Measurements from ENCODE around the gene SUPT4H1. TPM values are rescaled to one million over a fixed set of nuclear protein-coding genes. Genes with fewer than 3 reads are reported as not detected.
A peak's percentile ranks its signal among the peaks of the same experiment; 100 is the strongest.
"Not testable (repeated sequence)": the region's sequence is repeated elsewhere in the genome, so short reads cannot be mapped to it uniquely, and the experiment has no call there.

SUPT4H1 gene
- 10 to 100 TPM; 68.9 to 98.0 (median 82.9) TPM for polyA plus RNA-seq (ENCODE audit: insufficient read length in 10 of 10)
- long read RNA-seq, donor 1, transcript SUPT4H1-201 (5 exons, 1,489 nt) = major isoform, 34 of 46 reads
- long read RNA-seq, donor 1, transcript SUPT4H1-202 (5 exons, 1,643 nt) = minor isoform, 6 of 46 reads
- long read RNA-seq, donor 1, partial matches to known transcripts = 0 of 46 reads
- long read RNA-seq, donor 1, other reads (novel, unspliced or antisense) = 0 of 46 reads
- long read RNA-seq, donor 2, transcript SUPT4H1-201 (5 exons, 1,489 nt) = major isoform, 34 of 41 reads
- long read RNA-seq, donor 2, transcript SUPT4H1-202 (5 exons, 1,643 nt) = minor isoform, 5 of 41 reads
- long read RNA-seq, donor 2, partial matches to known transcripts = 0 of 41 reads
- long read RNA-seq, donor 2, other reads (novel, unspliced or antisense) = 0 of 41 reads
- long read RNA-seq, donor 3 = 0 reads
- long read RNA-seq, donor 4, transcript SUPT4H1-201 (5 exons, 1,489 nt) = major isoform, 32 of 43 reads
- long read RNA-seq, donor 4, transcript SUPT4H1-202 (5 exons, 1,643 nt) = minor isoform, 9 of 43 reads
- long read RNA-seq, donor 4, partial matches to known transcripts = 0 of 43 reads
- long read RNA-seq, donor 4, other reads (novel, unspliced or antisense) = 0 of 43 reads
- long read RNA-seq, donor 5, transcript SUPT4H1-202 (5 exons, 1,643 nt) = minor isoform, 11 of 58 reads
- long read RNA-seq, donor 5, transcript SUPT4H1-201 (5 exons, 1,489 nt) = major isoform, 39 of 58 reads
- long read RNA-seq, donor 5, partial matches to known transcripts = 0 of 58 reads
- long read RNA-seq, donor 5, other reads (novel, unspliced or antisense) = 0 of 58 reads
- long read RNA-seq, donor 6, transcript SUPT4H1-201 (5 exons, 1,489 nt) = major isoform, 38 of 54 reads
- long read RNA-seq, donor 6, transcript SUPT4H1-202 (5 exons, 1,643 nt) = minor isoform, 10 of 54 reads
- long read RNA-seq, donor 6, partial matches to known transcripts = 0 of 54 reads
- long read RNA-seq, donor 6, other reads (novel, unspliced or antisense) = 0 of 54 reads
- long read RNA-seq, donor 7, transcript SUPT4H1-201 (5 exons, 1,489 nt) = major isoform, 33 of 41 reads
- long read RNA-seq, donor 7, transcript SUPT4H1-202 (5 exons, 1,643 nt) = minor isoform, 5 of 41 reads
- long read RNA-seq, donor 7, partial matches to known transcripts = 0 of 41 reads
- long read RNA-seq, donor 7, other reads (novel, unspliced or antisense) = 0 of 41 reads
- long read RNA-seq, donor 8, transcript SUPT4H1-202 (5 exons, 1,643 nt) = minor isoform, 6 of 36 reads
- long read RNA-seq, donor 8, transcript SUPT4H1-201 (5 exons, 1,489 nt) = major isoform, 28 of 36 reads
- long read RNA-seq, donor 8, partial matches to known transcripts = 0 of 36 reads
- long read RNA-seq, donor 8, other reads (novel, unspliced or antisense) = 0 of 36 reads
- long read RNA-seq, donor 9, transcript SUPT4H1-201 (5 exons, 1,489 nt) = major isoform, 6 of 10 reads
- long read RNA-seq, donor 9, partial matches to known transcripts = 0 of 10 reads
- long read RNA-seq, donor 9, other reads (novel, unspliced or antisense) = 0 of 10 reads

GRCh38 chr17:58351831-58352595 is at the start of gene SUPT4H1:
SUPT4H1 (minus strand) TSS chr17:58352201; CDS start chr17:58352135, 66 bp downstream.
- peak; percentile 92 to 97 (median 94) for DNase-seq

- DNase-seq = no peak
Measured at GRCh38 chr17:58401287-58401686, 49.3 kb upstream of the SUPT4H1 start.

- DNase-seq = no peak
Measured at GRCh38 chr17:58400826-58401225, 48.8 kb upstream of the SUPT4H1 start.

GRCh38 chr17:58399974-58400373 is 48.0 kb upstream of the SUPT4H1 start:
- no peak for DNase-seq

GRCh38 chr17:58398574-58399266 is 46.7 kb upstream of the SUPT4H1 start:
- no peak for DNase-seq

- not testable (repeated sequence) for DNase-seq
Measured at GRCh38 chr17:58397421-58397820, 45.4 kb upstream of the SUPT4H1 start.

GRCh38 chr17:58396173-58396572 is 44.2 kb upstream of the SUPT4H1 start:
- DNase-seq = no peak

GRCh38 chr17:58394534-58395223 is 42.7 kb upstream of the SUPT4H1 start:
- no peak for DNase-seq

GRCh38 chr17:58391302-58391984 is 39.4 kb upstream of the SUPT4H1 start:
- DNase-seq = no peak

- DNase-seq = no peak
Measured at GRCh38 chr17:58390884-58391283, 38.9 kb upstream of the SUPT4H1 start.

GRCh38 chr17:58388302-58389190 is 36.5 kb upstream of the SUPT4H1 start:
- DNase-seq = no peak

- DNase-seq = no peak
Measured at GRCh38 chr17:58387834-58388233, 35.8 kb upstream of the SUPT4H1 start.

- DNase-seq = no peak
Measured at GRCh38 chr17:58386708-58387107, 34.7 kb upstream of the SUPT4H1 start.

- no peak for DNase-seq
Measured at GRCh38 chr17:58385359-58385899, 33.4 kb upstream of the SUPT4H1 start.

GRCh38 chr17:58384897-58385296 is 32.9 kb upstream of the SUPT4H1 start:
- DNase-seq = no peak

GRCh38 chr17:58383892-58384462 is 32.0 kb upstream of the SUPT4H1 start:
- DNase-seq = no peak

- DNase-seq = peak in 1 of 3 donors; percentile 37
Measured at GRCh38 chr17:58382872-58383242, 30.9 kb upstream of the SUPT4H1 start.

All from muscle of back (tissue), 13 donors.